H1 (cell line): ENCODE results near the gene TRPM1. TPM values are rescaled to one million over a fixed set of nuclear protein-coding genes. Genes with fewer than 3 reads are reported as not detected.

Experiments
- CTCF ChIA-PET: fragments of 300-600 bp; sonication (Branson Sonifier 250); formaldehyde crosslinking; loops from one replicate; lab custom pipeline; 2021; ENCODE audit not compliant: partially characterized antibody; lab: Charles Lee
- POLR2A ChIA-PET: fragments of 300-600 bp; sonication (Branson Sonifier 250); formaldehyde crosslinking; loops from one replicate; lab custom pipeline; 2021; ENCODE audit warnings: inconsistent platforms; ENCODE audit not compliant: partially characterized antibody; lab: Charles Lee
- DNase-seq, 2 experiments: peaks; one replicate each; pipeline versions ENCODE4 v3.0.0 to v3.0.0-alpha.2; 2010 to 2022; ENCODE audit warnings: low spot score in 2 of 2, low read depth in 1 of 2, mixed read lengths in 1 of 2
- FAIRE-seq: peaks from 2 replicates; lab custom pipeline; 2011; peaks lifted over from hg19 to GRCh38; lab: Jason Lieb, UNC
- H2AFZ ChIP-seq: 2 replicates; pipeline ENCODE4 v1.8.1; 2012; ENCODE audit warnings: low read length, inconsistent platforms
- H2AK5ac ChIP-seq: 2 replicates; pipeline ENCODE4 v1.6.1; 2013; ENCODE audit warnings: low read depth, low read length
- H2BK120ac ChIP-seq: replicated peaks from 2 replicates; pipeline ENCODE3; 2013; ENCODE audit warnings: low read depth, low read length, inconsistent platforms
- H2BK12ac ChIP-seq: 2 replicates; pipeline ENCODE4 v1.6.1; 2013; ENCODE audit warnings: low read depth, low read length
- H2BK15ac ChIP-seq: 2 replicates; pipeline ENCODE4 v1.6.1; 2013; ENCODE audit warnings: low read length
- H2BK20ac ChIP-seq: 2 replicates; pipeline ENCODE4 v1.6.1; 2013; ENCODE audit warnings: low read length
- H2BK5ac ChIP-seq: 2 replicates; pipeline ENCODE4 v1.6.1; 2013; ENCODE audit warnings: low read depth, low read length
- H3K14ac ChIP-seq: 2 replicates; pipeline ENCODE4 v1.6.1; 2013; ENCODE audit warnings: inconsistent platforms; ENCODE audit not compliant: insufficient read length
- H3K18ac ChIP-seq: 2 replicates; pipeline ENCODE4 v1.6.1; 2013; ENCODE audit warnings: low read length; ENCODE audit errors: extremely low read depth
- H3K23ac ChIP-seq: 2 replicates; pipeline ENCODE4 v1.6.1; 2013; ENCODE audit warnings: inconsistent platforms; ENCODE audit not compliant: insufficient read length
- H3K23me2 ChIP-seq: 2 replicates; pipeline ENCODE4 v1.6.1; 2013; ENCODE audit warnings: low read depth, low read length
- H3K27ac ChIP-seq: 2 replicates; pipeline ENCODE4 v1.6.1; 2011; ENCODE audit warnings: low read depth, low read length, inconsistent platforms
- H3K27me3 ChIP-seq, 4 experiments: replicated peaks in 1 of 4; 1 replicate in 1 of 4; 2 replicates in 3 of 4; pipeline versions ENCODE4 v1.6.1 to v1.8.1; 2011 to 2013; ENCODE audit warnings: low read length in 3 of 4, mild to moderate bottlenecking in 3 of 4, inconsistent platforms in 2 of 4, mixed read lengths in 2 of 4, moderate library complexity in 1 of 4; ENCODE audit not compliant: control insufficient read depth in 3 of 4, insufficient read depth in 3 of 4; ENCODE audit errors: extremely low read depth in 1 of 4
- H3K36me3 ChIP-seq, 4 experiments: 2 replicates each; pipeline versions ENCODE4 v1.6.1 to v1.8.1; 2011 to 2013; ENCODE audit warnings: mild to moderate bottlenecking in 4 of 4, low read length in 3 of 4, moderate library complexity in 2 of 4, control low read depth in 1 of 4, inconsistent platforms in 1 of 4; ENCODE audit not compliant: insufficient read depth in 4 of 4, control insufficient read depth in 2 of 4
- H3K4ac ChIP-seq: replicated peaks from 2 replicates; pipeline ENCODE3; 2013; ENCODE audit warnings: low read length, low read depth, mixed read lengths, inconsistent platforms; ENCODE audit not compliant: insufficient read length
- H3K4me1 ChIP-seq, 4 experiments: replicated peaks in 1 of 4; 1 replicate in 1 of 4; 2 replicates in 3 of 4; pipeline versions ENCODE4 v1.6.1 to v1.8.1; 2011 to 2013; ENCODE audit warnings: low read length in 3 of 4, inconsistent platforms in 2 of 4, mixed read lengths in 1 of 4; ENCODE audit not compliant: insufficient read depth in 4 of 4, control insufficient read depth in 3 of 4
- H3K4me2 ChIP-seq, 2 experiments: 2 replicates each; pipeline versions ENCODE4 v1.6.1 to v1.8.1; 2011 to 2013; ENCODE audit warnings: low read depth in 2 of 2, low read length in 2 of 2, control low read depth in 1 of 2, inconsistent platforms in 1 of 2, mild to moderate bottlenecking in 1 of 2; ENCODE audit not compliant: insufficient read depth in 1 of 2
- H3K4me3 ChIP-seq, 4 experiments: fragments of 200-600, 300-600 bp in 1 of 4; sonication (generic), shearing (Covaris generic), sonication (Bioruptor Twin) in 1 of 4; 2 replicates each; pipeline versions ENCODE4 v1.5.1 to v1.8.1; 2011 to 2016; ENCODE audit warnings: low read length in 4 of 4, low read depth in 3 of 4, control low read depth in 2 of 4, inconsistent platforms in 2 of 4, mild to moderate bottlenecking in 2 of 4, mixed read lengths in 1 of 4, moderate library complexity in 1 of 4; ENCODE audit not compliant: insufficient read depth in 2 of 4; ENCODE audit errors: extremely low read depth in 1 of 4
- H3K56ac ChIP-seq: replicated peaks from 2 replicates; pipeline ENCODE3; 2013; ENCODE audit warnings: low read depth, mild to moderate bottlenecking, mixed read lengths, low read length, inconsistent platforms; ENCODE audit not compliant: insufficient read length
- H3K79me1 ChIP-seq: 2 replicates; pipeline ENCODE4 v1.6.1; 2013; ENCODE audit warnings: low read depth, low read length, control low read depth
- H3K79me2 ChIP-seq, 2 experiments: 2 replicates each; pipeline versions ENCODE4 v1.6.1 to v1.8.1; 2012 to 2013; ENCODE audit warnings: low read length in 2 of 2, mild to moderate bottlenecking in 2 of 2, inconsistent platforms in 1 of 2; ENCODE audit not compliant: insufficient read depth in 2 of 2, control insufficient read depth in 1 of 2
- H3K9ac ChIP-seq, 4 experiments: replicated peaks in 1 of 4; 1 replicate in 1 of 4; 2 replicates in 3 of 4; pipeline versions ENCODE4 v1.6.1 to v1.8.1; 2011 to 2013; ENCODE audit warnings: low read depth in 3 of 4, low read length in 3 of 4, control low read depth in 2 of 4, mild to moderate bottlenecking in 2 of 4, moderate library complexity in 2 of 4, inconsistent platforms in 1 of 4; ENCODE audit errors: extremely low read depth in 1 of 4
- H3K9me3 ChIP-seq, 2 experiments: 2 replicates each; pipeline versions ENCODE4 v1.6.1 to v1.8.1; 2012 to 2013; ENCODE audit warnings: mild to moderate bottlenecking in 2 of 2, moderate library complexity in 2 of 2, control low read depth in 1 of 2, inconsistent platforms in 1 of 2, low read depth in 1 of 2, low read length in 1 of 2, mixed read lengths in 1 of 2; ENCODE audit not compliant: insufficient read depth in 2 of 2
- H4K20me1 ChIP-seq, 2 experiments: replicated peaks in 1 of 2; 2 replicates each; pipeline versions ENCODE3 to v1.8.1; 2011 to 2013; ENCODE audit warnings: inconsistent platforms in 2 of 2, low read length in 2 of 2, mild to moderate bottlenecking in 1 of 2; ENCODE audit not compliant: insufficient read depth in 2 of 2, control insufficient read depth in 1 of 2
- H4K5ac ChIP-seq: 2 replicates; pipeline ENCODE4 v1.6.1; 2013; ENCODE audit warnings: low read length, low read depth, mixed read lengths, inconsistent platforms; ENCODE audit not compliant: insufficient read length
- H4K8ac ChIP-seq: 2 replicates; pipeline ENCODE4 v1.8.0; 2013; ENCODE audit warnings: mild to moderate bottlenecking, moderate library complexity, low read length, inconsistent platforms; ENCODE audit not compliant: insufficient read depth; ENCODE audit errors: extremely low read depth
- H4K91ac ChIP-seq: replicated peaks from 2 replicates; pipeline ENCODE3; 2013; ENCODE audit warnings: low read length, mixed read lengths, inconsistent platforms; ENCODE audit not compliant: insufficient read length
- ATF3 ChIP-seq: IDR thresholded peaks from 2 replicates; pipeline ENCODE4 v1.6.1; 2011; ENCODE audit warnings: low read depth, mild to moderate bottlenecking, low read length; ENCODE audit not compliant: insufficient read depth
- KDM1A ChIP-seq: fragments of 200-600, 300-600 bp; sonication (generic); IDR thresholded peaks from 2 replicates; pipeline ENCODE4 v1.7.1; 2016; ENCODE audit warnings: mild to moderate bottlenecking, low read length, borderline replicate concordance
- MAX ChIP-seq: IDR thresholded peaks from 2 replicates; pipeline ENCODE4 v1.6.1; 2012; ENCODE audit warnings: inconsistent platforms
- RAD21 ChIP-seq, 2 experiments: IDR thresholded peaks in 1 of 2; conservative IDR thresholded peaks in 1 of 2; 2 replicates each; pipeline ENCODE4 v1.6.1; 2011; ENCODE audit warnings: low read depth in 2 of 2, low read length in 2 of 2, improper control_type of control experiment in 1 of 2, inconsistent platforms in 1 of 2, mild to moderate bottlenecking in 1 of 2, moderate library complexity in 1 of 2
- TBP ChIP-seq: IDR thresholded peaks from 2 replicates; pipeline ENCODE4 v1.6.1; 2011; ENCODE audit warnings: low read depth, low read length, improper control_type of control experiment
- TCF12 ChIP-seq: IDR thresholded peaks from 2 replicates; pipeline ENCODE4 v1.6.1; 2011; ENCODE audit warnings: low read depth, mild to moderate bottlenecking, low read length
- WGBS, 2 experiments: shearing (Covaris generic) in 1 of 2; methylation state at CpG; one replicate each; pipeline versions ENCODE4 v1.1.6 to v1.1.7; 2013 to 2015; ENCODE audit warnings: low lambda C conversion rate in 2 of 2, mixed read lengths in 2 of 2, inconsistent platforms in 1 of 2, low coverage in 1 of 2, missing lambda C conversion rate in 1 of 2; ENCODE audit not compliant: insufficient replicate concordance in 2 of 2, insufficient coverage in 1 of 2, insufficient read length in 1 of 2; ENCODE audit errors: extremely low coverage in 1 of 2, missing lambda C conversion rate in 1 of 2; 5-methylcytosine and 5-hydroxymethylcytosine counted together
- polyA plus RNA-seq, 7 experiments: library from polyadenylated mRNA; depleted of rRNA in 3 of 7; stranded (reverse) in 5 of 7; unstranded in 2 of 7; fragments of >200 nt in 5 of 7; fragments of 200-250 nt in 2 of 7; gene quantifications; 1 replicate in 5 of 7; 2 replicates in 1 of 7; 4 replicates in 1 of 7; pipeline versions ENCODE4 v1.2.1 to v1.2.3, GENCODE V29; 2011 to 2013; ENCODE audit warnings: missing spikeins in 2 of 7, mixed read lengths in 2 of 7
- total RNA-seq: library from RNA; stranded (reverse); fragmentation: NEBNext Ultra II Directional; extraction: Animal tissue kit (Norgen Biotek cat#: 25700); gene quantifications from 2 replicates; pipeline ENCODE4 v1.2.1, GENCODE V29; 2021

TRPM1 gene
- total and polyA plus RNA-seq, 2 of the 8 experiments (the other 6 are each of a cell fraction or from before 2014, with no cell fraction given), result 0.05 TPM; not detected in 1

- H2BK12ac ChIP-seq, result no peak overlapping the region
- no peak overlapping the region for H2BK120ac ChIP-seq
- H3K23me2 ChIP-seq, result 0 out of 2 replicates have a peak, but pooled peaks cover 3% of the 10 kb centered on the region
- H3K23ac ChIP-seq, result no peak overlapping the region
- H3K4me3 ChIP-seq, result no peak overlapping the region
- H2BK15ac ChIP-seq, result 0 out of 2 replicates have a peak overlapping the region, but pooled peaks have one; percentile 46
- H3K4ac ChIP-seq, result no peak overlapping the region
- 88% methylated on average over 19 of the region's 19 CpGs; no CpG with 5 or more reads in 1 of the 2 experiments for WGBS, 2 experiments
- H4K91ac ChIP-seq, result no peak overlapping the region
- FAIRE-seq (no peak), DNase-seq (no peak)
- no peaks in the 10 kb centered on the region for H3K79me2 ChIP-seq
- H2BK5ac ChIP-seq, result 0 out of 2 replicates have a peak overlapping the region, but pooled peaks have one; percentile 44
- peaks cover 0 to 5% (median 3%) of the 10 kb centered on the region in 4 experiments; a peak in 1 of 7 replicates for H3K4me1 ChIP-seq
- ChIA-PET CTCF (interaction anchor here (1.1 to 1.7 kb wide), 3 partner anchors 32 to 83 kb away, joined by 3 to 6 read pairs (median 4); no protein-coding TSS in a partner anchor), POLR2A (no interaction called here)
- H2BK20ac ChIP-seq, result peak overlapping the region; percentile 72; the same call in 1 of the 2 replicates
- no peaks in the 10 kb centered on the region for H4K20me1 ChIP-seq
- no peaks in the 10 kb centered on the region; a peak in 1 of 7 replicates for H3K27me3 ChIP-seq
- no peak overlapping the region for H4K5ac ChIP-seq
- no peak overlapping the region for H3K14ac ChIP-seq
- no peak for TF ChIP-seq TCF12
- TF ChIP-seq ATF3, result no peak
- no peak for TF ChIP-seq KDM1A
- TF ChIP-seq MAX, result no peak
- no peak for TF ChIP-seq TBP
- TF ChIP-seq RAD21 (IDR thresholded peaks at IDR 0.05 in 1 of 2, conservative IDR thresholded peaks at IDR 0.05 in 1 of 2; ENCODE audit: low read depth in 2 of 2, low read length in 2 of 2), result no peak
- H4K8ac ChIP-seq, result no peak overlapping the region
- H3K27ac ChIP-seq, result no peak overlapping the region
- H2AFZ ChIP-seq, result peak overlapping the region; percentile 99
- no peaks in the 10 kb centered on the region for H3K9me3 ChIP-seq
- H3K9ac ChIP-seq, result no peak overlapping the region
- no peak overlapping the region; a peak in 1 of 4 replicates for H3K4me2 ChIP-seq
- H3K56ac ChIP-seq, result no peak overlapping the region
- no peaks in the 10 kb centered on the region for H3K79me1 ChIP-seq
- no peak overlapping the region for H2AK5ac ChIP-seq
- no peak overlapping the region for H3K18ac ChIP-seq
- no peaks in the 10 kb centered on the region for H3K36me3 ChIP-seq
Measured at GRCh38 chr15:31046759-31047359, 54.7 kb downstream of the TRPM1 start.
